CD4-positive, alpha-beta T cell treated with Interleukin-2 at 100 ng/mL for 4 hours (primary cell): ENCODE results near the gene MACROD1.

ENCODE experiments used
- DNase-seq: peaks from one replicate; pipeline ENCODE4 v3.0.0-alpha.2; 2020; ENCODE audit warnings: low spot score

Gene MACROD1

GRCh38 chr11:64113462-64113780 is 52.5 kb downstream of the MACROD1 start:
- no peak for DNase-seq

- DNase-seq: no peak
Measured at GRCh38 chr11:64112771-64113461, 53.0 kb downstream of the MACROD1 start.

- DNase-seq: no peak
Measured at GRCh38 chr11:64110465-64111375, 55.2 kb downstream of the MACROD1 start.

- no peak for DNase-seq
Measured at GRCh38 chr11:64109332-64109731, 56.6 kb downstream of the MACROD1 start.

- no peak for DNase-seq
Measured at GRCh38 chr11:64107303-64107702, 58.6 kb downstream of the MACROD1 start.

GRCh38 chr11:64104632-64105031 is 61.3 kb downstream of the MACROD1 start:
- DNase-seq: no peak

- DNase-seq: no peak
Measured at GRCh38 chr11:64103277-64103985, 62.5 kb downstream of the MACROD1 start.

GRCh38 chr11:64102005-64102738 is 63.7 kb downstream of the MACROD1 start:
- no peak for DNase-seq

- DNase-seq: no peak
Measured at GRCh38 chr11:64101461-64101860, 64.5 kb downstream of the MACROD1 start.

- DNase-seq: no peak
Measured at GRCh38 chr11:64100782-64101353, 65.0 kb downstream of the MACROD1 start.

GRCh38 chr11:64100360-64100759 is 65.6 kb downstream of the MACROD1 start:
- no peak for DNase-seq

- DNase-seq: no peak
Measured at GRCh38 chr11:64099436-64099835, 66.5 kb downstream of the MACROD1 start.

GRCh38 chr11:64098318-64098831 is 67.5 kb downstream of the MACROD1 start:
- DNase-seq: no peak

- DNase-seq: no peak
Measured at GRCh38 chr11:64097468-64098317, 68.2 kb downstream of the MACROD1 start.

- no peak for DNase-seq
Measured at GRCh38 chr11:64096835-64097234, 69.1 kb downstream of the MACROD1 start.

GRCh38 chr11:64095949-64096348 is 70.0 kb downstream of the MACROD1 start:
- DNase-seq: no peak

GRCh38 chr11:64095273-64095817 is 70.6 kb downstream of the MACROD1 start:
- no peak for DNase-seq

- DNase-seq: no peak
Measured at GRCh38 chr11:64094463-64095260, 71.3 kb downstream of the MACROD1 start.
